AG08396 (cell line): ENCODE measurements around the gene CCL21.

ENCODE experiments used
- DNase-seq: peaks from one replicate; pipeline ENCODE4 v3.0.0; 2012; ENCODE audit warnings: low spot score, mixed read lengths

CCL21 gene

DNA sequence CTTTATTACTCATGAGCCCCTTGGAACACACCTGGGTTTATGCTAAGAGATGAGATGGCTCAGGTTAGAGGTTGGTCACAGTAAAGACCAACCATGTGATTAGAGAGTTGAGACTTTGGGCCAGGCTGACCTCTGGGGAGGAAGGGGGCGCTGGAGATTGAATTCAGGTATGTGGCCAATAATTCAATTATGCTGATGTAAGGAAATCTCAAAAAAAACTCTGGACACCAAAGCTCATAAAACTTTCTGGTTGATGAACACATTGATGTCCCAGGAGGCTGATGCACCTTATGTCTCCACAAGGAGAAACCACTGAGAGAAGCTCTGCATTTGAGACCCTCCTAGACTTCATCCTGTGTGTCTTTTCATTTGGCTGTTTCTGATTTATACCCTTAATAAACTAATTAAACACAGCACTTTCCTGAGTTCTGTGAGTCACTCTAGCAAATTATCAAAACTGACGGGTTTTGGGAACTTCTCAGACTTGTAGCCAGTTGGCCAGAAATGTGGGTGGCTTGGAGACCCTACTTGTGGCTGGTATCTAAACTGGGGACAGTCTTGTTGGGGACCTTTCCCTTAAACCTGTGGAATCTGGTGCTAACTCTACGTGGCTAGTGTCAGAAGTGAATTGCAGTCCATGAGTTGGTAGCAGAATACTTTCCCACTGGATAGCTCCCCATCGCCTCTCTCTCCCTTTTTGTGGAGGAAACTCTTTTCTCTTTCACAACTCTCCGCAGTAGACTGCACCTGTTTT is 40.0 kb downstream of the CCL21 start:
- DNase-seq, result no peak

DNA sequence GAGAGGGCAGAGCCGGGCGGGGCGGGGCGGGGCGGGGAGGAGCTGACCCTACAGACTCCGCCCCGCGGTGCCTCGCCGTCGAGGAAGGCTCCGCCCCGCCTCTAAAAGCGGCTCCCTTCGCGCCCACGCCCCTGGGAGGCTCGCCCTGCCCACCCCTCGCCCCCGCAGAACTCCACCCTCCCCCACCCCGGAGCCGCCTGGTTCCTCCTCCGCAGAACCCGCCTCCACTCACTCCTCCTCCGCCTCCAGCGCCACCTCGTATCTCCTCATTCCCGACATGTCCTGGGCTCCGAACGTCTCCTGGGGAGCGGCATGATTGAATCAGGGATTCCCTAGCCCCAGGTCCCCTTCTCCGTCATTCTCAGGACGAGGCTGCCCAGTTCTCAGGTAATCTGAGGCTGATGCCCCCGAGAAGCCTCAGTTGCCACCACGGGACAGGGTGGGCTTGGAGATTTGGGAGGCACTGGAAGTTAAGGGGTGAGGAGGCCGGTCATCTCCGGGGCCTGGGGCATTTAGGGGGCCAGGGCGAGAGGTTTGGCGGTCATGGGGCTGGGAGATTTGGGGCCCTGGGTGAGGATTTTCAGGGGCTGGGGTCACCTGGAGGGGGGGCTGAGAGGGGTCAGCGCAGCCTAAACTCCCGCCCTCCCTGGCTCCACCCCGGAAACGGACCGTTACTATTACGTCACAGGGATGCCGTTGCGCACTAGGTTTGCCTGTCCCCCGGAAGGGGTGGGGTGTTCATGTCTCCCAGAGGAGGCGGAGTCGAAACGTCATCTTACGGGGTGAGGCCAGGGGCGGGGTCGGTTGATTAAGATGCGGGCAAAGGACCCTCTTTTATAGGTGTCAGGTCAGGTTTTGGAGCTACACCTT is 44.3 kb downstream of the CCL21 start:
- peak; percentile 96 for DNase-seq

DNA sequence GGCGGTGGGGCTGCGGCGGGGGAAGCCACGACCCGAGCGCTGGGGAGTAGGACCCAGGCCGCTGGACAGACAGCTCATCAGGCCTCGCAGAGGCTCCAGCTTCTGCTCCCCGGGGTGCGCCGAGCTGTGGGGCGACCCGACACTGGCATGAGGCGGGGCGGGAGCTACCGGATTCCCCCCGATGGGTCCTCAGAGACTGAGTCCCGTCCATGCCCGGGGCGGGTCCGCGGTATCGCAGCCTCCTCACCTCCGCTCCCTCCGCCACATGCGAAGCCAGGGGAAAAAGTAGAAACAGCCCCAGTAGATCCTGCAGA is 44.9 kb downstream of the CCL21 start:
- no peak for DNase-seq

DNA sequence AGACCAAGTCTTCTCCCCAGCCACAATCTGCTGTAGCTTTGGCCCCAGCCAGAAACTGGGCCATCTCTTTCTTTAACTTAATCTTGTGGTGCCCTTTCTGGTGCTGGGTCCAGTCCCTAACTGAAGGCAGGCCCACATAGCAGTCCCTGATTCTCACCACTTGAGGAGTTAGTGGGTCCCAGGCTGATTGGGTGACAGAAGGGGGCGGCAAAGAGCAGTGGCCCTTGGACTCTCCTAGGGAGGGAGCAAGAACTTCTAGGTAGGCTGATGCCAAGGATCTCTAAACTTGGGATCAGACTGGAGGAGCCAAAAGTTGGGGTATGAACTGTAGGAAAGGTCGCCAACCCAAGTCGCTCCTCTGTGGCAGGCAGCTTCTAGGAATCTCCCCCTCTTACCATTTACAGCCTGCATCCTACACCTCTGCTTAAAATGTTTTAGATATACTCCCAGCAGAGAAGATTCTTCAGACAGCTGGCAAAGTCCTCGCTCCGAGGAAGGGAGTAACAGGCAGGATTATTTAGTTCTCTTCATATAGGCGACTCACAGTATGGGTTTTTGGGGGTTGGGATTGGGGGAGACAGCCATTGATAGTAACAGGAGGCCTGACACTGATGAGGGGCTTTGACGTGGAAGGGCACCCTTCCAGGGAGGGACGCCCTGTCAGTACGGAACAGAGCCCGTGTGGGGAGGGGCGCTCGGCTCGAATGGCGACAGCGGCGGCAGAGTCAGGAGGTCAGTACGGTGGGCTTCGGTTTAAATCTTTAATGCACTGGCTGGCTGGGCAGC is 45.5 kb downstream of the CCL21 start:
- peak; percentile 79 for DNase-seq

DNA sequence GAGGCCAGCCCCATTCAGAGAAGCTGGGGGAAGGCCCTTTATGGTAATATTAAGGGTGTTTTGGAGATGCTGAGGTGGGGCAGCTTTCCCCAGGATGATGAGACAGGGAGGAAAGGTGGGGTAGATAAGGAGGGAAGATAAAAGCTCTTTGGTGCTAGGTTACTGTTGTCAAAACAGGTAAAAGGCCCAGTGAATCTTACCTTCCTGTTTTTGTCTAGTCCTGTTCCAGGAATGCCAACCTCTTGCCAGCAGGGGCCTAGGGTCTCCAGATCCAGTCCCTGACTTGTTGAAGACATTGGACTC is 46.7 kb downstream of the CCL21 start:
- no peak for DNase-seq

GRCh38 chr9:34662526-34663302 is 47.2 kb downstream of the CCL21 start, which contains the start of gene CCL27:
Gene CCL27 (minus strand): TSS chr9:34662657. CDS start chr9:34662633, 24 bp downstream.
- DNase-seq, result no peak

DNA sequence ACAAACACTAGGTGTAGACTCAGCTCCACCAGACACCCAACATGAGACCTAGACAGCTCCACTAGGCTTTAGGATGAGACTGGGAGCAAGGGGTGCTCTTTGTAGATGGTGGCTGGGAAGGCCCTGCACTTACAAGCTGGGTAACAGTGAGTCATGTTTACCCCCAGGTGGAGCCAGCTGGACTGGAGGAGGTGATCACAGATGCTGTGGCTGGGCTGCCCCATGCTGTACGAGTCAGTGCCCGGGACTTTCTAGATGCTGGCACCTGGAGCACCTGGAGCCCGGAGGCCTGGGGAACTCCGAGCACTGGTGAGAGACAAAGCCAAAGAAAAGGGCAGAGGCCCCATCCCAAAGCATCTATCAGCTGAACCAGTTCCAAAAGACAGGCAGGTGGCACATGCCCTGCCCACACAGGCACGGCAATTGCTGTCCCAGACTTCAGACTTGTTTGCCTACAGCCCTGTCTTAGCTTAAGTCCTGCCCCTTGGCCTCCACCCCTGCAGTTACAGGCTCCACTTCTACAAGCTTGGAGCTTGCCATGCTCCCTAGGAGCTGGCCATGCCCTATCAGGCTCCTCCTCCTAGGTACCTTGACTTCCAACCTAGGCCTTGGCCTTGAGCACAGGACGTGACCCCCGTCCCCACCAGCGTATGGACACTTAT is 50.2 kb downstream of the CCL21 start:
- no peak for DNase-seq
